H9 (cell line): ENCODE results near the gene ADA. TPM values are rescaled to one million over a fixed set of nuclear protein-coding genes. Genes with fewer than 3 reads are reported as not detected.

Experiments used
- DNase-seq: peaks from one replicate; pipeline ENCODE4 v3.0.0-alpha.2; 2017
- H2AFZ ChIP-seq: one replicate; pipeline ENCODE4 v1.6.1; 2013; ENCODE audit warnings: mild to moderate bottlenecking, low read length, control low read depth, moderate library complexity
- H2AK5ac ChIP-seq: 2 replicates; pipeline ENCODE4 v1.6.1; 2013; ENCODE audit warnings: low read length, control low read depth, mixed read lengths; ENCODE audit not compliant: insufficient read length
- H2BK120ac ChIP-seq: one replicate; pipeline ENCODE4 v1.6.1; 2013; ENCODE audit warnings: low read depth, mild to moderate bottlenecking, low read length, control low read depth, inconsistent platforms; ENCODE audit not compliant: poor library complexity, severe bottlenecking
- H2BK12ac ChIP-seq: 2 replicates; pipeline ENCODE4 v1.6.1; 2013; ENCODE audit warnings: low read length, control low read depth, mixed read lengths, low read depth; ENCODE audit not compliant: insufficient read length
- H2BK15ac ChIP-seq: 2 replicates; pipeline ENCODE4 v1.6.1; 2013; ENCODE audit warnings: low read depth, low read length, control low read depth
- H2BK20ac ChIP-seq: one replicate; pipeline ENCODE4 v1.6.1; 2013; ENCODE audit warnings: low read depth, mild to moderate bottlenecking, low read length, control low read depth, inconsistent platforms; ENCODE audit not compliant: poor library complexity, severe bottlenecking
- H2BK5ac ChIP-seq: 2 replicates; pipeline ENCODE4 v1.6.1; 2013; ENCODE audit warnings: low read length, control low read depth, mixed read lengths; ENCODE audit not compliant: insufficient read length
- H3K14ac ChIP-seq: 2 replicates; pipeline ENCODE4 v1.6.1; 2013; ENCODE audit warnings: low read length, control low read depth; ENCODE audit not compliant: insufficient read depth
- H3K18ac ChIP-seq: 2 replicates; pipeline ENCODE4 v1.6.1; 2013; ENCODE audit warnings: low read depth, mild to moderate bottlenecking, mixed read lengths, low read length, control low read depth; ENCODE audit not compliant: insufficient read length
- H3K23ac ChIP-seq: 2 replicates; pipeline ENCODE4 v1.6.1; 2013; ENCODE audit warnings: low read length, control low read depth, mixed read lengths, low read depth; ENCODE audit not compliant: insufficient read length
- H3K23me2 ChIP-seq: 2 replicates; pipeline ENCODE4 v1.6.1; 2013; ENCODE audit warnings: low read depth, mild to moderate bottlenecking, mixed read lengths, low read length, control low read depth; ENCODE audit not compliant: insufficient read length, poor library complexity, severe bottlenecking
- H3K27ac ChIP-seq: 2 replicates; pipeline ENCODE4 v1.5.1; 2013; ENCODE audit warnings: low read length, control low read depth, mixed read lengths, low read depth; ENCODE audit not compliant: insufficient read length
- H3K27me3 ChIP-seq: 2 replicates; pipeline ENCODE4 v1.6.1; 2013; ENCODE audit warnings: low read length, control low read depth, inconsistent platforms; ENCODE audit not compliant: insufficient read depth
- H3K4ac ChIP-seq: 2 replicates; pipeline ENCODE4 v1.6.1; 2013; ENCODE audit warnings: low read depth, mild to moderate bottlenecking, control low read depth, inconsistent platforms, low read length, moderate library complexity
- H3K4me1 ChIP-seq: 2 replicates; pipeline ENCODE4 v1.6.1; 2013; ENCODE audit warnings: low read length, control low read depth, inconsistent platforms; ENCODE audit not compliant: insufficient read depth
- H3K4me2 ChIP-seq: 2 replicates; pipeline ENCODE4 v1.6.1; 2013; ENCODE audit warnings: low read length, control low read depth, mixed read lengths; ENCODE audit not compliant: insufficient read length, insufficient read depth
- H3K56ac ChIP-seq: 2 replicates; pipeline ENCODE4 v1.6.1; 2013; ENCODE audit warnings: low read depth, mild to moderate bottlenecking, mixed read lengths, low read length, control low read depth; ENCODE audit not compliant: insufficient read length
- H3K79me1 ChIP-seq: 2 replicates; pipeline ENCODE4 v1.6.1; 2013; ENCODE audit warnings: low read depth, mild to moderate bottlenecking, moderate library complexity, low read length, control low read depth, inconsistent platforms; ENCODE audit not compliant: insufficient read depth, poor library complexity, severe bottlenecking
- H3K79me2 ChIP-seq: 2 replicates; pipeline ENCODE4 v1.6.1; 2013; ENCODE audit warnings: low read length, control low read depth, inconsistent platforms; ENCODE audit not compliant: insufficient read depth
- H3K9ac ChIP-seq: 2 replicates; pipeline ENCODE4 v1.6.1; 2013; ENCODE audit warnings: low read length, control low read depth, mixed read lengths; ENCODE audit not compliant: insufficient read length; ENCODE audit errors: extremely low read depth
- H3K9me3 ChIP-seq: one replicate; pipeline ENCODE4 v1.6.1; 2013; ENCODE audit warnings: low read depth, low read length, inconsistent platforms; ENCODE audit not compliant: control insufficient read depth
- H3T11ph ChIP-seq: one replicate; pipeline ENCODE4 v1.6.1; 2013; ENCODE audit warnings: mild to moderate bottlenecking, low read length, control low read depth, inconsistent platforms
- H4K20me1 ChIP-seq: one replicate; pipeline ENCODE4 v1.6.1; 2013; ENCODE audit not compliant: control insufficient read depth, insufficient read length, insufficient read depth
- H4K5ac ChIP-seq: 2 replicates; pipeline ENCODE4 v1.6.1; 2013; ENCODE audit warnings: low read depth, mild to moderate bottlenecking, mixed read lengths, low read length, control low read depth; ENCODE audit not compliant: insufficient read length
- H4K8ac ChIP-seq: replicated peaks from 2 replicates; pipeline ENCODE4 v1.6.1; 2013; ENCODE audit warnings: low read length, control low read depth, mixed read lengths, low read depth; ENCODE audit not compliant: insufficient read length
- H4K91ac ChIP-seq: 2 replicates; pipeline ENCODE4 v1.6.1; 2013; ENCODE audit warnings: low read depth, mild to moderate bottlenecking, moderate library complexity, mixed read lengths, low read length, control low read depth; ENCODE audit not compliant: insufficient read length
- H3K27ac Mint-ChIP-seq, 3 experiments: 2 replicates in 2 of 3; 3 replicates in 1 of 3; pipeline ENCODE4 v1.8.0; 2020 to 2021; ENCODE audit warnings: mixed read lengths in 3 of 3, mild to moderate bottlenecking in 1 of 3, moderate library complexity in 1 of 3
- H3K27me3 Mint-ChIP-seq: 2 replicates; pipeline ENCODE4 v1.8.0; 2021; ENCODE audit warnings: low read depth, mild to moderate bottlenecking, moderate library complexity, mixed read lengths
- H3K36me3 Mint-ChIP-seq, 3 experiments: 2 replicates in 2 of 3; 3 replicates in 1 of 3; pipeline ENCODE4 v1.8.0; 2020 to 2021; ENCODE audit warnings: low read depth in 3 of 3, mixed read lengths in 3 of 3; ENCODE audit not compliant: insufficient read depth in 1 of 3
- H3K4me1 Mint-ChIP-seq, 2 experiments: 2 replicates each; pipeline ENCODE4 v1.8.0; 2020; ENCODE audit warnings: mixed read lengths in 2 of 2
- H3K4me3 Mint-ChIP-seq, 2 experiments: 2 replicates in 1 of 2; 3 replicates in 1 of 2; pipeline ENCODE4 v1.8.0; 2020 to 2021; ENCODE audit warnings: mild to moderate bottlenecking in 2 of 2, mixed read lengths in 2 of 2, moderate library complexity in 1 of 2
- H3K9me3 Mint-ChIP-seq, 2 experiments: 2 replicates in 1 of 2; 3 replicates in 1 of 2; pipeline ENCODE4 v1.8.0; 2020; ENCODE audit warnings: mild to moderate bottlenecking in 2 of 2, mixed read lengths in 2 of 2, moderate library complexity in 1 of 2
- WGBS: extraction: QIAGEN DNeasy Blood & Tissue Kit; methylation state at CpG from one replicate; pipeline ENCODE4 v1.1.7; 2013; ENCODE audit warnings: missing lambda C conversion rate, low lambda C conversion rate, mixed read lengths; ENCODE audit not compliant: insufficient read length; ENCODE audit errors: extremely low coverage; 5-methylcytosine and 5-hydroxymethylcytosine counted together
- total RNA-seq: library from RNA; stranded (reverse); gene quantifications from 2 replicates; pipeline ENCODE4 v1.2.1, GENCODE V29; 2021
- TF ChIP-seq, protein P1 (sequence below): fragments of 200-600 bp; sonication (generic); conservative IDR thresholded peaks from 3 replicates; pipeline ENCODE4 v1.8.0; 2021; ENCODE audit warnings: antibody characterized with exemption, mild to moderate bottlenecking

The ADA gene
- total RNA-seq, 1 experiment from 2014 or later, result 22.0 TPM

GRCh38 chr20:44593751-44594150 lies 57.7 kb downstream of the ADA start:
- Histone ChIP-seq H3T11ph (no peak overlapping the region), H3K27me3 (no peaks in the 10 kb centered on the region), H3K9me3 (no peaks in the 10 kb centered on the region), H2BK120ac (no peak overlapping the region), H3K79me2 (no peaks in the 10 kb centered on the region), H2BK12ac (no peak overlapping the region), H4K20me1 (no peaks in the 10 kb centered on the region), H3K14ac (no peak overlapping the region), H4K91ac (no peak overlapping the region), H3K4me1 (peaks cover 8% of the 10 kb centered on the region; the same call in 1 of the 2 replicates), H3K18ac (no peak overlapping the region), H3K9ac (no peak overlapping the region), H2AFZ (no peak overlapping the region), H2BK20ac (no peak overlapping the region), H2AK5ac (no peak overlapping the region), H3K23me2 (no peaks in the 10 kb centered on the region), H2BK15ac (no peak overlapping the region), H3K23ac (no peak overlapping the region), H4K5ac (no peak overlapping the region), H3K79me1 (no peaks in the 10 kb centered on the region), H3K27ac (no peak overlapping the region), H4K8ac (no peak overlapping the region), H3K4me2 (no peak overlapping the region), H3K56ac (no peak overlapping the region), H3K4ac (no peak overlapping the region), H2BK5ac (no peak overlapping the region)
- H3K4me1 Mint-ChIP-seq, result peaks cover 39 to 51% of the 10 kb centered on the region in 2 experiments
- DNase-seq, result no peak
- H3K4me3 Mint-ChIP-seq, result no peak overlapping the region
- peaks cover 0 to 7% (median 4%) of the 10 kb centered on the region in 3 experiments; a peak in 3 of 7 replicates for H3K36me3 Mint-ChIP-seq
- TF ChIP-seq, protein P1, sequence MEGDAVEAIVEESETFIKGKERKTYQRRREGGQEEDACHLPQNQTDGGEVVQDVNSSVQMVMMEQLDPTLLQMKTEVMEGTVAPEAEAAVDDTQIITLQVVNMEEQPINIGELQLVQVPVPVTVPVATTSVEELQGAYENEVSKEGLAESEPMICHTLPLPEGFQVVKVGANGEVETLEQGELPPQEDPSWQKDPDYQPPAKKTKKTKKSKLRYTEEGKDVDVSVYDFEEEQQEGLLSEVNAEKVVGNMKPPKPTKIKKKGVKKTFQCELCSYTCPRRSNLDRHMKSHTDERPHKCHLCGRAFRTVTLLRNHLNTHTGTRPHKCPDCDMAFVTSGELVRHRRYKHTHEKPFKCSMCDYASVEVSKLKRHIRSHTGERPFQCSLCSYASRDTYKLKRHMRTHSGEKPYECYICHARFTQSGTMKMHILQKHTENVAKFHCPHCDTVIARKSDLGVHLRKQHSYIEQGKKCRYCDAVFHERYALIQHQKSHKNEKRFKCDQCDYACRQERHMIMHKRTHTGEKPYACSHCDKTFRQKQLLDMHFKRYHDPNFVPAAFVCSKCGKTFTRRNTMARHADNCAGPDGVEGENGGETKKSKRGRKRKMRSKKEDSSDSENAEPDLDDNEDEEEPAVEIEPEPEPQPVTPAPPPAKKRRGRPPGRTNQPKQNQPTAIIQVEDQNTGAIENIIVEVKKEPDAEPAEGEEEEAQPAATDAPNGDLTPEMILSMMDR, result no peak
- H3K9me3 Mint-ChIP-seq, result no peaks in the 10 kb centered on the region
- WGBS, result no CpG with 5 or more reads among the region's 2 CpGs
- no peaks in the 10 kb centered on the region for H3K27me3 Mint-ChIP-seq
- no peak overlapping the region for H3K27ac Mint-ChIP-seq
